Calu3 (cell line): ENCODE measurements around the gene PRORP. TPM values are rescaled to one million over a fixed set of nuclear protein-coding genes. Genes with fewer than 3 reads are reported as not detected.

Experiments
- BruUV-seq: library from RNA; stranded (reverse); fragments of 400-500 nt; replicated peaks from 2 replicates; lab custom pipeline; 2021; lab: Mats Ljungman, UMichigan
- CTCF ChIA-PET: fragments of 300-600 bp; sonication (Branson Sonifier 250); formaldehyde crosslinking; loops from one replicate; lab custom pipeline; 2022; ENCODE audit warnings: antibody characterized with exemption; lab: Charles Lee
- DNase-seq: peaks from one replicate; pipeline ENCODE4 v3.0.0; 2022
- H3K27ac Mint-ChIP-seq: one replicate; pipeline ENCODE4 v1.8.0; 2022; ENCODE audit warnings: mixed read lengths; ENCODE audit not compliant: unreplicated experiment
- H3K27me3 Mint-ChIP-seq: one replicate; pipeline ENCODE4 v1.8.0; 2022; ENCODE audit warnings: mixed read lengths; ENCODE audit not compliant: unreplicated experiment
- H3K36me3 Mint-ChIP-seq: one replicate; pipeline ENCODE4 v1.8.0; 2022; ENCODE audit warnings: mild to moderate bottlenecking, moderate library complexity, mixed read lengths; ENCODE audit not compliant: insufficient read depth, unreplicated experiment
- H3K4me1 Mint-ChIP-seq: one replicate; pipeline ENCODE4 v1.8.0; 2022; ENCODE audit warnings: mild to moderate bottlenecking, low read depth, mixed read lengths; ENCODE audit not compliant: unreplicated experiment
- H3K4me3 Mint-ChIP-seq: one replicate; pipeline ENCODE4 v1.8.0; 2022; ENCODE audit warnings: mild to moderate bottlenecking, low read depth, moderate library complexity, mixed read lengths; ENCODE audit not compliant: unreplicated experiment
- H3K9me3 Mint-ChIP-seq: one replicate; pipeline ENCODE4 v1.8.0; 2022; ENCODE audit warnings: low read depth, mixed read lengths; ENCODE audit not compliant: unreplicated experiment
- CTCF ChIP-seq: fragments of 200-600 bp; IDR thresholded peaks from one replicate; pipeline ENCODE4 v1.8.0; 2022; ENCODE audit warnings: antibody characterized with exemption; ENCODE audit not compliant: unreplicated experiment
- intact Hi-C: fragments of 100-400 bp; cut with micrococcal nuclease; formaldehyde crosslinking; loops from one replicate; pipeline ENCODE4 v1.10.0; 2022; ENCODE audit not compliant: unreplicated experiment
- total RNA-seq: library from RNA; stranded (reverse); gene quantifications from 2 replicates; pipeline ENCODE4 v1.2.3, GENCODE V29; 2022

Gene PRORP
- total RNA-seq, 1 experiment from 2014 or later = 25.2 TPM

GRCh38 chr14:35124127-35124526 is 1.8 kb downstream of the PRORP start:
- Mint-ChIP-seq H3K4me3 (no peak overlapping the region), H3K27ac (no peak overlapping the region), H3K27me3 (no peaks in the 10 kb centered on the region), H3K9me3 (no peaks in the 10 kb centered on the region), H3K36me3 (peaks cover 40% of the 10 kb centered on the region), H3K4me1 (peaks cover 29% of the 10 kb centered on the region)
- no peak for DNase-seq
- no peak for TF ChIP-seq CTCF
- intact Hi-C loops = no loop called here
- CTCF ChIA-PET = interaction anchor here (1.2 kb wide), 1 partner anchor 12 kb away, joined by 7 read pairs; no protein-coding TSS in a partner anchor
- BruUV-seq = no TSS peak

DNA sequence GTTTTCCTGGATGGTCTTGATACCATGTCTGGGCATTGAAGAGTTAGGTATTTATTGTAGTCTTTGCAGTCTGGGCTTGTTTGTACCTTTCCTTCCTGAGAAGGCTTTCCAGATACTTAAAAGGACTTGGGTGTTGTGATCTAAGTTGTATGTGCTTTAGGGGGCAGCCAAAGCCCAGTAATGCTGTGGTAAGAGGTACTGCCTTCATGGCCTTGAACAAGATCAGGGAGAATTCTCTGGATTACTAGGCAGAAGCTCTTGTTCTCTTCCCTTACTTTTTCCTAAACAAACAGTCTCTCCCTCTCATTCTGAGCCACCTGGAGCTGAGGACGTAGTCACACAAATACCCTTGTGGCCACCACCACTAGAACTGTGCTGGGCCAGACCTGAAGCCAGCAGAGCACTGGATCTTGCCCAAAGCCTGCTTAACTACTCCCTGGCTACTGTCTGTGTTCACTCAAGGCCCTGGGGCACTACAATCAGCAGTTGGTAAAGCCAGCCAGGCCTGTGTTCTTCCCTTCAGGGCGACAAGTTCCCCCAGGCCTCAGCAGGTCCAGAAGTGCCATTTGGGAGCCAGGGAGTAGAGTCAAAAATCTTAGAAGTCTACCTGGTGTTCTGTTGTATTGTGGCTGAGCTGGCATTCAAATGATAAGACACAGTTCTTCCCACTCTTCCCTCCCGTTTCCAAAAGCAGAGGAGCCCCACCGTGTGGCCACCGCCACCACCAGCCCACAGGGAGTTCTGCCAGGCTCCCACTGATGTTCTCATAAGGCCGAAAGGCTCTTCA is 11.4 kb downstream of the PRORP start:
- intact Hi-C loops = no loop called here
- no peak for TF ChIP-seq CTCF
- CTCF ChIA-PET = no interaction called here
- no peaks in the 10 kb centered on the region for H3K9me3 Mint-ChIP-seq
- no peak overlapping the region for H3K27ac Mint-ChIP-seq
- no peak overlapping the region for H3K4me3 Mint-ChIP-seq
- peaks cover 8% of the 10 kb centered on the region for H3K36me3 Mint-ChIP-seq
- peaks cover under 1% of the 10 kb centered on the region for H3K4me1 Mint-ChIP-seq
- no peak for DNase-seq
- no peaks in the 10 kb centered on the region for H3K27me3 Mint-ChIP-seq
- BruUV-seq = no TSS peak

GRCh38 chr14:35134329-35135123 is 12.2 kb downstream of the PRORP start:
- no peak overlapping the region for H3K4me3 Mint-ChIP-seq
- CTCF ChIA-PET = no interaction called here
- no peaks in the 10 kb centered on the region for H3K27me3 Mint-ChIP-seq
- no TSS peak for BruUV-seq
- no peak for DNase-seq
- intact Hi-C loops = no loop called here
- no peaks in the 10 kb centered on the region for H3K4me1 Mint-ChIP-seq
- H3K9me3 Mint-ChIP-seq = no peaks in the 10 kb centered on the region
- no peak for TF ChIP-seq CTCF
- H3K27ac Mint-ChIP-seq = no peak overlapping the region
- H3K36me3 Mint-ChIP-seq = peaks cover 7% of the 10 kb centered on the region

GRCh38 chr14:35138585-35138984 is 16.2 kb downstream of the PRORP start:
- DNase-seq = no peak
- no peaks in the 10 kb centered on the region for H3K27me3 Mint-ChIP-seq
- no TSS peak for BruUV-seq
- no peak overlapping the region for H3K4me3 Mint-ChIP-seq
- intact Hi-C loops = no loop called here
- H3K27ac Mint-ChIP-seq = no peak overlapping the region
- H3K4me1 Mint-ChIP-seq = no peaks in the 10 kb centered on the region
- no peak for TF ChIP-seq CTCF
- no peaks in the 10 kb centered on the region for H3K36me3 Mint-ChIP-seq
- CTCF ChIA-PET = no interaction called here
- no peaks in the 10 kb centered on the region for H3K9me3 Mint-ChIP-seq
